Esophagus squamous epithelium (tissue), 4 donors: ENCODE measurements around the gene TMUB1.

Experiments
- POLR2A ChIP-seq, 4 donors: fragments of 450-650 bp; IDR thresholded peaks; one replicate each; pipeline ENCODE4 v1.6.1; 2017; ENCODE audit warnings: antibody characterized with exemption in 4 of 4, mild to moderate bottlenecking in 4 of 4, moderate library complexity in 3 of 4
- TF ChIP-seq, protein P1 (sequence below), 6 experiments: fragments of 450-650 bp in 4 of 6; fragments of 200-600 bp in 2 of 6; sonication (generic) in 2 of 6; IDR thresholded peaks; one replicate each; pipeline ENCODE4 v1.5.1; 2016 to 2019; ENCODE audit warnings: antibody characterized with exemption in 6 of 6, mild to moderate bottlenecking in 4 of 6, moderate library complexity in 4 of 6

DNA sequence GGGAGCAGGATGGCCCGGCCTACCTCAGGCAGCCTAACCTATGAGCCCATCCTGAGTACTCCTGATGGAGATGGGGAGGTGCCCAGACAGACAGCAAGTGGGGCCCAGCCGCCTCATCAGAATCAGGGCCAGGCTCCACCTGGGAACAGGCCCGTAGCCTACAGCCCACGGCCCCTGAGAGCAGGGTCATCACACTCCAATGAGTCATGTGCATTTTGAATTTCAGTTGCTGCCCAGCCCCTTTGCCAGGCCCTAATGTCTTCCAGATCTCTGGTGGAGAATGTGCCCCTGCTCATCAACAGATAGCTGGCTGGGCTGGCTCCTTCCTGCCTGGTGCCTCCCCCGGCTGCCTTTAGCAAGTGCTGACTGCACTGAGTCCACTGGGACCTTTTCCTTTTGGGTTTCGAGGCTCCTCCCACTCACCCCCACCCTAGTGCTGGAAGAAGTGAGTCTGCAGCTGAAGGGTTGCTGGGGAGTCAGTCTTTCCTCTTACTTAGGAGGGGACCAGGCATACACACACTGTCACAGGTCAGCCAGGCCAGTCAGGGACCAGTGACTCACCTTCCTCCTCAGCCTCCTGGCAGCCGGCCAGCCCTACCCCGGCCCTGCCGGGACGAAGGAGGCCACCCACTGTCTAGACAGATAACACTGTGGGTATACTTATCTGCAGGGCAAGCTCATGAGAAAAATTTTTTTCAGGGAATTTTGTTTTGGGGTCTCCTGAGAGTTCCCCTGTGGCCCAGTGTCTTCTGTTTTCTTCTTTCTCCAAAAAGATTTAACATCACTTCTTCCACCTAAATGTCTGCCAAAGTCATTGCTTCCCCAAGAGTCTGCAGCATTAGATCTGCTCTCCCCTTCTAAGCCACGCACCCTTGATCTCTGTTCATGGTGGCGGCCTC, 44.1 kb downstream of the TMUB1 start:
- TF ChIP-seq, protein P1, sequence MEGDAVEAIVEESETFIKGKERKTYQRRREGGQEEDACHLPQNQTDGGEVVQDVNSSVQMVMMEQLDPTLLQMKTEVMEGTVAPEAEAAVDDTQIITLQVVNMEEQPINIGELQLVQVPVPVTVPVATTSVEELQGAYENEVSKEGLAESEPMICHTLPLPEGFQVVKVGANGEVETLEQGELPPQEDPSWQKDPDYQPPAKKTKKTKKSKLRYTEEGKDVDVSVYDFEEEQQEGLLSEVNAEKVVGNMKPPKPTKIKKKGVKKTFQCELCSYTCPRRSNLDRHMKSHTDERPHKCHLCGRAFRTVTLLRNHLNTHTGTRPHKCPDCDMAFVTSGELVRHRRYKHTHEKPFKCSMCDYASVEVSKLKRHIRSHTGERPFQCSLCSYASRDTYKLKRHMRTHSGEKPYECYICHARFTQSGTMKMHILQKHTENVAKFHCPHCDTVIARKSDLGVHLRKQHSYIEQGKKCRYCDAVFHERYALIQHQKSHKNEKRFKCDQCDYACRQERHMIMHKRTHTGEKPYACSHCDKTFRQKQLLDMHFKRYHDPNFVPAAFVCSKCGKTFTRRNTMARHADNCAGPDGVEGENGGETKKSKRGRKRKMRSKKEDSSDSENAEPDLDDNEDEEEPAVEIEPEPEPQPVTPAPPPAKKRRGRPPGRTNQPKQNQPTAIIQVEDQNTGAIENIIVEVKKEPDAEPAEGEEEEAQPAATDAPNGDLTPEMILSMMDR (IDR thresholded peaks at IDR 0.05) = no peak
- no peak for TF ChIP-seq POLR2A (IDR thresholded peaks at IDR 0.05)
